HG02970 (cell line): ENCODE results near the gene CLBA1.

ENCODE experiments used
- ATAC-seq: cut with Tn5 transposase; IDR thresholded peaks from one replicate; pipeline ENCODE4 v1.9.1; 2021; ENCODE audit warnings: mild to moderate bottlenecking, moderate library complexity, moderate number of reproducible peaks; ENCODE audit not compliant: unreplicated experiment, low FRiP score

The CLBA1 gene

DNA sequence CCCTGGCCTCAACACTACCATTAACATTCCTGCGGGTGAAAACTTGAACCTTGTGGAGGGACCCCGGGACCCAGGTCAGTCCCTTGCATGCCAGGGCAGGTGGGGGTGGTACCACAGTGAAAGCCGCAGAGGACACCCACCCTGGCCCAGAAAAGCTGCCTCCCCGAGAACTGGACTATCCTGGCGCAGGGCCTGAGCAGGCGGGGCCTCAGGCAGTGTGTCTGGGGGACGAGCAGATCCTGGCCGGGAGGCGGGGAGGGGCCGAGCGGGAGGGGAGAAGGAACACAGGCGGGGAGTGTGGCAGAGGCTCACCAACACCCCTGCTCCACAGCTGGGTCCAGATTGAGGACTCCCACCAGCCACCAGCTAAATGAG is 17.4 kb upstream of the CLBA1 start:
- no peak for ATAC-seq

DNA sequence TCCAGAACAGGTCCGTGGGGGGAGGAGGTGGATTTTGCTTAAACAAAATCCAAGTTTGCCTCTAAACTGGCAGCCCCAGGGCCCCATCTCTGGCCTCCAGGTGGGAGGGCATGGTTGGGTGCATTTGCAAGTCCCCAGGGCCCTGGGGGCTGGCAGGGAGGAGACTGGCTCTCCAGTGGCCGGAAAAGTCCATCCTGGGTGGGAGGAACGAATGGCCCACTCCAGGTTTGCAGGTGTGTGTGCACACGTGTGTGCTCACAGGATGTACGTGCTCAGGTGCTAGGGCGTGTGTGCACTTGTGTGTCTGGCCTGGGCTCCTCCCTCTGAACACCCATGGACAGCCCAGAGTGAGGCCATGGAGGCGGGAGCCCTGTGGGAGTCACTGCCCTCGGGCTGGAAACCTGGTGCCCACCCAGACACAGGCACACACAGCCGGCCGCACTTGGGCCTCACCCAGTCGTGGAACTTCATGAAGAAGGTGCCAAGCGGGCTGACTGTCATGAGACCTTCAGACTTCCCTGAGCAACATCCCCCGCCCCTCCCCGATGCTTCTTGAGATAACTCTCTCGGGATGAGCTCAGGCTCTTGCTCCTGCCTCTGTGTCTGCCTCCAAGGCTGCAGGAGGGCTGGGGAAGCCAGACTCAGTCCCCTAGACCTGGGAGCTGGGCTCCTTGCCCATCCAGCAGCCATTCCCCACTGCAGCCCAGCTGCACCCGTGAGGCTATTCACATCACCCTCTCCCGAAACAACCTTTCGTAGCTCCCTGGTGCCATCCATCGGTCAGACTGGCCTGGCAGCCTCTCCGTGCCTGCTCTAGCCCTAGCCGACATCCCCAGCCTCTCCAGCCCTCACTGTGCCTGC is 16.8 kb upstream of the CLBA1 start:
- ATAC-seq = no peak

GRCh38 chr14:104969741-104970230 is 15.8 kb upstream of the CLBA1 start:
- ATAC-seq = no peak

- no peak for ATAC-seq
Observed at GRCh38 chr14:104970231-104971068, 15.1 kb upstream of the CLBA1 start.

DNA sequence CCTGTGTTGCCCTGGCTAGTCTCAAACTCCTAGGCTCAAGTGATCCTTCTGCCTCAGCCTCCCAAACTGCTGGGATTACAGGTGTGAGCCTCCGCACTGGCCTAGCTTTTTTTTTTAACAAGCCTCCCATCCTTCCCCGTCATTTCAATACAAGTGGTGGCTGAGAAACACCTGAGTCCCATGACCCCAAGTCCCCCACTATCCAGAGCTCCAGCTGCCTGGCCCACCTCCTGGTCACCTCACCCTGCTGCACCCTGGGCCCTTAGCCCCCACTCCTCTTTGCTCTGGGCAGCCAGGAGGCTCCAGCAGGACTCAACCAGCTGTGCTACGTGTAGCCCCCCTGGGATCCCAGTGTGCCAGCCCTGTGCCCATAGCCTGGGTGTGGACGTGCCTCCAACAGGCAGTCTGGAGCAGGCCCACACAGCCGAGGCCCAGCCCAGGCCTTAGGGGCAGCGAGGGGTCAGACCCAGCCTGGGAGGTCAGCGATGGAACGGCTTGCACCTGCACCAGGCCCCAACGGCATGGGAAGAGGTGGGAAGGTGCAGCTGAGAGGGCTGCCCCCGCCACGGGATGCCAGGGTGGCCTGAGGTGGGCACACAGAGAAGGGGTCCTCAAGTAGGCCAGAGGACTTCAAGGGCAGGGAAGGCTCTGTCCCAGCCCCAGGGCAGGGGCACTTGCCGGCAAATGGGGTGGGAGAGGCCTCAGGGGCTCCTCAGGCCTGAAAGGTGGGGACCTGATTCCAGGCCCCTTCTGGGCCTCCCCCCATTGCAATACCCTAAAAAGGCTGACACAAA is 13.9 kb upstream of the CLBA1 start:
- no peak for ATAC-seq

GRCh38 chr14:104972301-104973134 is 13.1 kb upstream of the CLBA1 start:
- ATAC-seq = no peak

- no peak for ATAC-seq
Observed at GRCh38 chr14:104973135-104973384, 12.5 kb upstream of the CLBA1 start.

DNA sequence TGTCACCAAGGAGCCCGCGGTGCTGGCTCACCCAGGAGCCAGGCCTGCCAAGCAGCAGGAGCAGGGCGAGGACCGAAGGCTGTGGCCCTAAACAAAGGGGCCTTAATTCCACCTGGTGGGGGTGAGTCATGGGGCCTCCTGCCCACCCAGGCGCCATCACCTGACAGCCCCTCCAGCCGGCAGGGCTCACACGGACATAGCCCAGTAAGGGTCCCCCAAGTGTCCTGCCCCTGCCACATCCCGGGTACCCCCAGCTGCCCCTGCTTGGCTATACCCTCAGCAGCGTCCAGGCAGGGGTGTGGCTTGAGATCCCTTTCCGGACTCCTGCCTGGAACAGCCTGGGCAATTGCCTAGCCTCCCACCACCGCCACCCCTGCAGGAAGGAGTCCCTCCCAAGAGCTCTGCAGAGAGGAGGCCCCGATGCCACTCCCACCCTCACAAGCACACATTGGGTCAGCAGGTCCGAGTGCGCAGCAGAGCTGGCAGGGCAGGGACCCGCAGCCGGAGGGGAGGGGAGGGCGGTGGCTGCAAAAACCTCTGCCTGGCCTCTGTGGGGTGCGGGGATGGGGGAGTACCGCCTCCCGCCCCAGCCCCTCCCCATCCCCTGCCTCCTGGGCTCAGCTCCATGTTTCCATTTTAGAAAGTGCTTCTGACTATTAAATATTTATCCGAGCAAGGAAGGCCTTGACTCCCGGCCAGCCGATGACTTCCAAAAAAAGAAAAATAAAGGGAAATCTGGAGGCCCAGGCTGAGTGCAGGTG is 12.0 kb upstream of the CLBA1 start:
- ATAC-seq = no peak

DNA sequence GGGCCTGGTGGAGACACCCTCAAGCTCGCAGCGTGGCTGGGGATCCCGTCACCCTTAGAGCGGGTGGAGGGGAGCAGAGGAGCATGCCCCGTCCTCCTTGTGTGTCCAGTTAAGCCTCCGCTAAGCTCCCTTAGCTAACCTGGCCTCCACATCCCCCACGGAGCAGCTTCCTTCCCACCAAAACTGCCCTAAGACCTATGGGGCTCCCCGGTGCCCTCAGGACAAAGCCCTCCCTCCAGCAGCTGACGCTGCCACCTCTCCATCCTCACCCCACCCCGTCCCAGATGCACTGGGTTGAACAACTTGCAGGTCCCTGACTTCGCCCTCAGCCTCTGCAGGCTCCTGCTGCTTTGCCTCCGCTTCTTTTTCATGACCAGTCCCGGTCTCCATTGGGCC is 11.4 kb upstream of the CLBA1 start:
- ATAC-seq = no peak

- no peak for ATAC-seq
Observed at GRCh38 chr14:104974665-104975390, 10.8 kb upstream of the CLBA1 start.

- no peak for ATAC-seq
Observed at GRCh38 chr14:104975481-104976197, 9.9 kb upstream of the CLBA1 start.

GRCh38 chr14:104976198-104977007 is 9.2 kb upstream of the CLBA1 start:
- ATAC-seq = no peak

DNA sequence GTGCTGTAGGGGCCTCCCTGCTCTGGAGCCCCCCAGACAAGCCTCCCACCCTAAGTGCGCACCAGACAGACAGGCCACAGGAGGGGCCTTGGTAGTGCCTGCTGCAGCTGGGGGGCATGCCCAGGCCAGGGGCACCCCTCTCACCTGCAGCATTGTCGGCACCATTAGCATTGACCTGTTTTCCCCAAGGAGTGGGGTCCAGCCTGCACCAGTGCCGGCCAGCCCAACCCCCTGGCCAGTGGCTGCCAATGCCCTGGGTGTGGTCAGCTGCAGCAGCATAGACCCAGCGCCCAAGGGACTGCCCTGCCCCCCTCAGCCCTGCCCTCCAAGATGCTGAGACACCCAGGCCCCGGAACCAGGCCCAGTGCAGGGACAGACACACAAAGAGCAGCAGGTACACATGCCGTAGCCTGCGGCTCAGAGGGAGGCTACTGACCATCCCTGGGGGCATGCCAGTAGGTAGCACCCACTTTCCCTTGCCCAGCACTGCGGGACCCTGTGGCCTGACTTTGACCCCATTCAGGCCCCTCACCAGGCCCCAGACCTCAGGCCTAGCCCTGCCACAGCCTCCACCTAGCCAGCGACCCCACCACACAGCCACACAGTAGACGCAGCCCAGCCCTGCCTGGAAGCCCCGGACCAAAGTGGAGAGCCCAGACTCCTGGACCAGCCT is 8.4 kb upstream of the CLBA1 start:
- ATAC-seq = no peak

DNA sequence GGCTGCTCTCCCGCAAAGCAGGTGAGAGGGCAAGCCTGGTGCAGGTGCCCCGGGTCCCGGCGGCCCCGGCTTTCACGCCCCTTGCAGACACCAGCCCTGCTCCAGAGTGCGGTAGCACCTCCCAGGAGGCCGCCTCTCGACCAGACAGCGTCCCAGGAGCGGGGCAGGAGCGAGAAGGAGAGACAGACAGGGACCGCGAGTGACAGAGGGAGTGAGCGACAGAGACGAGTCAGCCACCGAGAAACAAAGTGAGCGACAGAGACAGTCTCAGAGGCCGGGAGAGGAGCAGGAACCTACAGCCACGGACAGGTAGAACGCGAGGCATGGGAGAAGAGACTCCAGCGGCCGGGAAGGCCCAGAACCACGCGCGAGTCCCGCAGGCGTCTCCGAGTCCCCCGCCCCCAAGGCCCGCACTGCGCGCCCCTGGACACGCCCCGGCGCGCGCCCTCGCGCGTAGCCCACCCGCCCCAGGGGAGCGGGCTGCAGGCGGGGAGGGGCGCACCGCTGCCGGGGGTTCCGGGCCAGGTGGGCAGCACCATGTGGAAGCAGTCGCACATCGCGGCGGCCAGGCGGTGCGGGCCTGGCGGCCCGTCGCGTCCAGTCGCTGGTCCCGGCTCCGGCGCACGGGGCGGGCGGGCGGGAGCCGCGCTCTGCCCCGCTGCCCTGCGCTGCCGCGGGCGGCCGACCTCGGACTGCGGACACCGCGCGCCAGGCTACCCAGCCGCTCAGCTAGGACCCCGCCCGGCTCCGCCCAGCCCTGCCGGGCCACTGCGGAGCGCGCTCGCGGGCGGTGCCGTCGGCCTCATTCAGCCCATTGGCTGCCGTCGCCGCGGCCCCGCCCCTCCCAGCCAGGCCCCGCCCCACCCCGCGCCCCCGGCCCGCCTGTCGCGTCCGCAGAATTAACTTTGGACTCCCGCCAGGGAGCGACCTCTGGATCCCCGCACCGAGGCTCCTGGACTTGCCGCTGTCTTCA is 7.6 kb upstream of the CLBA1 start, which contains the start of gene AHNAK2:
AHNAK2 (minus strand) TSS at position 694 of the 973 bp plus-strand sequence; CDS start at position 557, 137 bp downstream.
- ATAC-seq = no peak
